HepG2 (cell line): ENCODE data around the gene TAF3. TPM values are rescaled to one million over a fixed set of nuclear protein-coding genes. Genes with fewer than 3 reads are reported as not detected.

Source experiments
- CAMTA2 ChIP-seq: sonication (generic); formaldehyde crosslinking; IDR thresholded peaks from 2 replicates; pipeline ENCODE4 v1.4.0; 2020; ENCODE audit warnings: mild to moderate bottlenecking, missing genetic modification reagents, borderline replicate concordance
- CC2D1A ChIP-seq: sonication (generic); formaldehyde crosslinking; IDR thresholded peaks from 2 replicates; pipeline ENCODE4 v1.8.1; 2023; ENCODE audit warnings: mild to moderate bottlenecking, missing genetic modification reagents
- ELF3 ChIP-seq: IDR thresholded peaks from 2 replicates; pipeline ENCODE4 v1.6.1; 2016; ENCODE audit warnings: missing genetic modification reagents, missing compliant biosample characterization
- GTF2F1 ChIP-seq: fragments of 150-350 bp; IDR thresholded peaks from 2 replicates; pipeline ENCODE4 v1.6.1; 2014; ENCODE audit warnings: low read length
- MAFF ChIP-seq: IDR thresholded peaks from 2 replicates; pipeline ENCODE4 v1.6.1; 2011; ENCODE audit warnings: low read depth, low read length, improper control_type of control experiment
- MEIS2 ChIP-seq: sonication (generic); formaldehyde crosslinking; IDR thresholded peaks from 2 replicates; pipeline ENCODE4 v1.9.0; 2021; ENCODE audit warnings: mild to moderate bottlenecking, missing genetic modification reagents
- MXI1 ChIP-seq: IDR thresholded peaks from 3 replicates; pipeline ENCODE4 v1.6.1; 2012; ENCODE audit warnings: low read depth, low read length, inconsistent platforms, borderline replicate concordance
- NCOR1 ChIP-seq: fragments of 200-600 bp; sonication (generic); IDR thresholded peaks from 2 replicates; pipeline ENCODE4 v1.7.0; 2017; ENCODE audit warnings: antibody characterized with exemption, low read length, borderline replicate concordance
- ONECUT2 ChIP-seq: sonication (generic); formaldehyde crosslinking; IDR thresholded peaks from 2 replicates; pipeline ENCODE4 v1.4.0; 2020; ENCODE audit warnings: missing genetic modification reagents
- ZNF205 ChIP-seq: IDR thresholded peaks from 2 replicates; pipeline ENCODE4 v1.6.1; 2018; ENCODE audit warnings: missing biosample characterization, missing genetic modification reagents
- ZNF256 ChIP-seq: sonication (generic); formaldehyde crosslinking; conservative IDR thresholded peaks from 2 replicates; pipeline ENCODE4 v1.4.0; 2020; ENCODE audit warnings: missing genetic modification reagents
- ZNF441 ChIP-seq: sonication (generic); formaldehyde crosslinking; IDR thresholded peaks from 2 replicates; pipeline ENCODE4 v1.7.0; 2021; ENCODE audit warnings: missing genetic modification reagents, borderline replicate concordance
- ZNF451 ChIP-seq: sonication (generic); formaldehyde crosslinking; IDR thresholded peaks from 2 replicates; pipeline ENCODE4 v1.5.0; 2020; ENCODE audit warnings: mild to moderate bottlenecking, missing genetic modification reagents
- ZNF841 ChIP-seq: sonication (generic); formaldehyde crosslinking; IDR thresholded peaks from 2 replicates; pipeline ENCODE4 v1.8.1; 2023; ENCODE audit warnings: missing genetic modification reagents, borderline replicate concordance
- polyA plus RNA-seq, 8 experiments: library from polyadenylated mRNA; depleted of rRNA in 3 of 8; stranded (reverse) in 7 of 8; unstranded in 1 of 8; fragments of >200 nt; fragmentation: Illumina TruSeq in 4 of 8; extraction: Trizol in 4 of 8; gene quantifications; 2 replicates each; pipeline versions ENCODE4 v1.2.1 to v1.2.3, GENCODE V29; 2011 to 2016; ENCODE audit warnings: low read depth in 4 of 8, missing spikeins in 1 of 8, mixed read lengths in 1 of 8; ENCODE audit not compliant: insufficient read depth in 1 of 8
- total RNA-seq, 5 experiments: library from RNA; depleted of rRNA; stranded (reverse); fragments of >200 nt; fragmentation: Illumina TruSeq; extraction: Trizol; gene quantifications; 2 replicates each; pipeline ENCODE4 v1.2.3, GENCODE V29; 2016; ENCODE audit warnings: low read depth in 1 of 5
- TF ChIP-seq, protein P1 (sequence below): IDR thresholded peaks from 2 replicates; pipeline ENCODE4 v1.6.1; 2016; ENCODE audit warnings: mild to moderate bottlenecking
- TF ChIP-seq, protein P2 (sequence below): IDR thresholded peaks from 2 replicates; pipeline ENCODE4 v1.6.1; 2018; ENCODE audit warnings: missing genetic modification reagents, mild to moderate bottlenecking, missing compliant biosample characterization
- TF ChIP-seq, protein P3 (sequence below): sonication (generic); formaldehyde crosslinking; IDR thresholded peaks from 2 replicates; pipeline ENCODE4 v1.4.0; 2020; ENCODE audit warnings: missing genetic modification reagents, mild to moderate bottlenecking, borderline replicate concordance
- TF ChIP-seq, protein P4 (sequence below): sonication (generic); formaldehyde crosslinking; IDR thresholded peaks from 2 replicates; pipeline ENCODE4 v1.4.0; 2020; ENCODE audit warnings: missing genetic modification reagents

Gene TAF3
- total and polyA plus RNA-seq, 2 of the 13 experiments (the other 11 are each of a cell fraction or from before 2014, with no cell fraction given) = 1.7 to 2.9 TPM

DNA sequence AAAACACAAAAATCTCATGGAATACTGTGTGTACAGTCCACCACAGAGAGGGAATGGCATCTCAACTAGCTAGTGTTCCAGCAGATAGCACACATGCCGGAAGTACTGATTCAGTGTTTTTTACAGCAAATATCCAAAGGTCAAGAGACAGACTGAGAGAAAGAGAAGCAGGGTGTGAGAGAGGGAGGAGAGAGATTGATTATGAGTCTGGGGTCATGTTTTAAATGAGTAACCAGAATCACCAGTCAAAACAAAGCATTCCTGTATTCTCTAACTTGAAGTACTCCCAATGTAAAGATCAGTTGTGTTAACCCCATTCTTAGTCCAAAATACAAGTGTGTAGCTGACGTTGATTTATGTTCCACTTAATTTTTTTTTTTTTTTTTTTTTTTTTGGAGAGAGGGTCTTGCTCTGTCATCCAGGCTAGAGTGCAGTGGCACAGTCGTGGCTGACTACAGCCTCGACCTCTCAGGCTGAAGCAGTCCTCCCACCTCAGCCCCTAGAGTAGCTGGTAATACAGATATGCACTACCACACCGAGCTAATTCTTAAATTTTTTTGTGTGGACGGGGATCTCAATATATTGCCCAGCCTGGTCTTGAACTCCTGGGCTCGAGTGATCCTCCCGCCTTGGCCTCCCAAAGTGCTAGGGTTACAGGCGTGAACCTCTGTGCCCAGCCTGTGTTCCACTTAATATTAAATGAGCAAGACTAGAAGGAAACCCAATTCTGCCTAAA lies 114.2 kb downstream of the TAF3 start (continued):
- TF ChIP-seq, protein P1, sequence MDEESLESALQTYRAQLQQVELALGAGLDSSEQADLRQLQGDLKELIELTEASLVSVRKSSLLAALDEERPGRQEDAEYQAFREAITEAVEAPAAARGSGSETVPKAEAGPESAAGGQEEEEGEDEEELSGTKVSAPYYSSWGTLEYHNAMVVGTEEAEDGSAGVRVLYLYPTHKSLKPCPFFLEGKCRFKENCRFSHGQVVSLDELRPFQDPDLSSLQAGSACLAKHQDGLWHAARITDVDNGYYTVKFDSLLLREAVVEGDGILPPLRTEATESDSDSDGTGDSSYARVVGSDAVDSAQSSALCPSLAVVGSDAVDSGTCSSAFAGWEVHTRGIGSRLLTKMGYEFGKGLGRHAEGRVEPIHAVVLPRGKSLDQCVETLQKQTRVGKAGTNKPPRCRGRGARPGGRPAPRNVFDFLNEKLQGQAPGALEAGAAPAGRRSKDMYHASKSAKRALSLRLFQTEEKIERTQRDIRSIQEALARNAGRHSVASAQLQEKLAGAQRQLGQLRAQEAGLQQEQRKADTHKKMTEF (CRISPR knock-in tag) = peak; percentile 76; the same call in 1 of the 2 replicates
- TF ChIP-seq NCOR1 (peak; percentile 95), ZNF441 (peak; percentile 48; the same call in 1 of the 2 replicates), CAMTA2 (CRISPR knock-in tag) (no peak), ZNF451 (CRISPR knock-in tag) (no peak), ONECUT2 (peak; percentile 77), ELF3 (CRISPR knock-in tag) (peak; percentile 95), ZNF256 (CRISPR knock-in tag) (no peak), MXI1 (no peak), MEIS2 (CRISPR knock-in tag) (0 out of 2 replicates have a peak, but pooled peaks have one; percentile 39), CC2D1A (no peak), ZNF841 (CRISPR knock-in tag) (peak; percentile 97), ZNF205 (CRISPR knock-in tag) (peak; percentile 78; the same call in 1 of the 2 replicates), MAFF (peak; percentile 68), GTF2F1 (no peak)
- TF ChIP-seq, protein P2, sequence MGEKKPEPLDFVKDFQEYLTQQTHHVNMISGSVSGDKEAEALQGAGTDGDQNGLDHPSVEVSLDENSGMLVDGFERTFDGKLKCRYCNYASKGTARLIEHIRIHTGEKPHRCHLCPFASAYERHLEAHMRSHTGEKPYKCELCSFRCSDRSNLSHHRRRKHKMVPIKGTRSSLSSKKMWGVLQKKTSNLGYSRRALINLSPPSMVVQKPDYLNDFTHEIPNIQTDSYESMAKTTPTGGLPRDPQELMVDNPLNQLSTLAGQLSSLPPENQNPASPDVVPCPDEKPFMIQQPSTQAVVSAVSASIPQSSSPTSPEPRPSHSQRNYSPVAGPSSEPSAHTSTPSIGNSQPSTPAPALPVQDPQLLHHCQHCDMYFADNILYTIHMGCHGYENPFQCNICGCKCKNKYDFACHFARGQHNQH = peak; percentile 94
- TF ChIP-seq, protein P3, sequence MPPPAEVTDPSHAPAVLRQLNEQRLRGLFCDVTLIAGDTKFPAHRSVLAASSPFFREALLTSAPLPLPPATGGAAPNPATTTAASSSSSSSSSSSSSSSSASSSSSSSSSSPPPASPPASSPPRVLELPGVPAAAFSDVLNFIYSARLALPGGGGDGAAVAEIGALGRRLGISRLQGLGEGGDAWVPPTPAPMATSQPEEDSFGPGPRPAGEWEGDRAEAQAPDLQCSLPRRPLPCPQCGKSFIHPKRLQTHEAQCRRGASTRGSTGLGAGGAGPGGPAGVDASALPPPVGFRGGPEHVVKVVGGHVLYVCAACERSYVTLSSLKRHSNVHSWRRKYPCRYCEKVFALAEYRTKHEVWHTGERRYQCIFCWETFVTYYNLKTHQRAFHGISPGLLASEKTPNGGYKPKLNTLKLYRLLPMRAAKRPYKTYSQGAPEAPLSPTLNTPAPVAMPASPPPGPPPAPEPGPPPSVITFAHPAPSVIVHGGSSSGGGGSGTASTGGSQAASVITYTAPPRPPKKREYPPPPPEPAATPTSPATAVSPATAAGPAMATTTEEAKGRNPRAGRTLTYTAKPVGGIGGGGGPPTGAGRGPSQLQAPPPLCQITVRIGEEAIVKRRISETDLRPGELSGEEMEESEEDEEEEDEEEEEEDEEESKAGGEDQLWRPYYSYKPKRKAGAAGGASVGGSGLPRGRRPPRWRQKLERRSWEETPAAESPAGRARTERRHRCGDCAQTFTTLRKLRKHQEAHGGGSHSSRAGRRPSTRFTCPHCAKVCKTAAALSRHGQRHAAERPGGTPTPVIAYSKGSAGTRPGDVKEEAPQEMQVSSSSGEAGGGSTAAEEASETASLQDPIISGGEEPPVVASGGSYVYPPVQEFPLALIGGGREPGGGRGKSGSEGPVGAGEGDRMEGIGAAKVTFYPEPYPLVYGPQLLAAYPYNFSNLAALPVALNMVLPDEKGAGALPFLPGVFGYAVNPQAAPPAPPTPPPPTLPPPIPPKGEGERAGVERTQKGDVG (CRISPR knock-in tag) = no peak
- TF ChIP-seq, protein P4, sequence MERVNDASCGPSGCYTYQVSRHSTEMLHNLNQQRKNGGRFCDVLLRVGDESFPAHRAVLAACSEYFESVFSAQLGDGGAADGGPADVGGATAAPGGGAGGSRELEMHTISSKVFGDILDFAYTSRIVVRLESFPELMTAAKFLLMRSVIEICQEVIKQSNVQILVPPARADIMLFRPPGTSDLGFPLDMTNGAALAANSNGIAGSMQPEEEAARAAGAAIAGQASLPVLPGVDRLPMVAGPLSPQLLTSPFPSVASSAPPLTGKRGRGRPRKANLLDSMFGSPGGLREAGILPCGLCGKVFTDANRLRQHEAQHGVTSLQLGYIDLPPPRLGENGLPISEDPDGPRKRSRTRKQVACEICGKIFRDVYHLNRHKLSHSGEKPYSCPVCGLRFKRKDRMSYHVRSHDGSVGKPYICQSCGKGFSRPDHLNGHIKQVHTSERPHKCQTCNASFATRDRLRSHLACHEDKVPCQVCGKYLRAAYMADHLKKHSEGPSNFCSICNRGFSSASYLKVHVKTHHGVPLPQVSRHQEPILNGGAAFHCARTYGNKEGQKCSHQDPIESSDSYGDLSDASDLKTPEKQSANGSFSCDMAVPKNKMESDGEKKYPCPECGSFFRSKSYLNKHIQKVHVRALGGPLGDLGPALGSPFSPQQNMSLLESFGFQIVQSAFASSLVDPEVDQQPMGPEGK = peak; percentile 51; the same call in 1 of the 2 replicates
